OCI-LY3 (cell line): ENCODE results near the gene MTIF3.

ENCODE experiments used
- H2AFZ ChIP-seq: fragments of 200-600, 300-600 bp; shearing (Covaris generic); 2 replicates; pipeline ENCODE4 v1.6.0; 2014; ENCODE audit warnings: antibody characterized with exemption, low read depth, low read length
- H3K27ac ChIP-seq: fragments of 200-600, 300-600 bp; sonication (generic); 2 replicates; pipeline ENCODE4 v1.5.1; 2014; ENCODE audit warnings: mild to moderate bottlenecking, low read length, moderate library complexity, mixed read lengths
- H3K27me3 ChIP-seq: fragments of 200-600, 300-600 bp; sonication (generic); 2 replicates; pipeline ENCODE4 v1.6.1; 2014; ENCODE audit warnings: low read depth, low read length, mixed read lengths
- H3K36me3 ChIP-seq: fragments of 200-600, 300-600 bp; sonication (generic); replicated peaks from 2 replicates; pipeline ENCODE3; 2014; ENCODE audit warnings: low read depth, low read length, mixed read lengths
- H3K4me1 ChIP-seq: fragments of 300-600, 200-600 bp; sonication (generic); 2 replicates; pipeline ENCODE4 v1.6.1; 2014; ENCODE audit warnings: low read length, mixed read lengths
- H3K4me2 ChIP-seq: fragments of 200-600, 300-600 bp; sonication (generic); 2 replicates; pipeline ENCODE4 v1.6.1; 2014; ENCODE audit warnings: low read length, mixed read lengths
- H3K4me3 ChIP-seq: fragments of 300-600, 200-600 bp; sonication (generic); 2 replicates; pipeline ENCODE4 v1.5.1; 2014; ENCODE audit warnings: antibody characterized with exemption, mild to moderate bottlenecking, low read length, moderate library complexity
- H3K79me2 ChIP-seq: fragments of 300-600, 200-600 bp; shearing (Covaris generic); 2 replicates; pipeline ENCODE4 v1.6.1; 2014; ENCODE audit warnings: mild to moderate bottlenecking, low read length, mixed read lengths
- H3K9ac ChIP-seq: fragments of 300-600, 200-600 bp; shearing (Covaris generic); 2 replicates; pipeline ENCODE4 v1.6.0; 2014; ENCODE audit warnings: mild to moderate bottlenecking, low read length, moderate library complexity
- H3K9me3 ChIP-seq: fragments of 200-600, 300-600 bp; shearing (Covaris generic); 2 replicates; pipeline ENCODE4 v1.6.1; 2014; ENCODE audit warnings: low read length, mixed read lengths; ENCODE audit not compliant: insufficient read depth
- H4K20me1 ChIP-seq: fragments of 200-600, 300-600 bp; sonication (generic); 2 replicates; pipeline ENCODE4 v1.6.1; 2016; ENCODE audit warnings: low read length, mixed read lengths; ENCODE audit not compliant: insufficient read depth
- CTCF ChIP-seq: fragments of 200-600, 300-600 bp; sonication (generic); IDR thresholded peaks from 2 replicates; pipeline ENCODE4 v1.5.1; 2014; ENCODE audit warnings: antibody characterized with exemption, low read length, low read depth
- EZH2phosphoT487 ChIP-seq: fragments of 200-600 bp; shearing (Covaris generic); IDR thresholded peaks from 2 replicates; pipeline ENCODE4 v1.6.1; 2018; ENCODE audit warnings: antibody characterized with exemption, mixed run types, low read depth

Gene MTIF3

GRCh38 chr13:27495551-27495950, 45.2 kb upstream of the MTIF3 start:
- Histone ChIP-seq H3K9me3 (no peaks in the 10 kb centered on the region), H2AFZ (no peak overlapping the region), H3K9ac (no peak overlapping the region), H3K4me2 (no peak overlapping the region), H3K4me1 (no peaks in the 10 kb centered on the region), H3K4me3 (no peak overlapping the region), H3K27me3 (no peaks in the 10 kb centered on the region), H3K27ac (no peak overlapping the region), H3K79me2 (no peaks in the 10 kb centered on the region), H3K36me3 (no peaks in the 10 kb centered on the region), H4K20me1 (no peaks in the 10 kb centered on the region)
- no peak for TF ChIP-seq CTCF
- no peak for TF ChIP-seq EZH2phosphoT487

GRCh38 chr13:27493981-27494380, 43.6 kb upstream of the MTIF3 start:
- Histone ChIP-seq H3K27ac (no peak overlapping the region), H3K4me2 (no peak overlapping the region), H4K20me1 (no peaks in the 10 kb centered on the region), H3K4me3 (no peak overlapping the region), H3K36me3 (no peaks in the 10 kb centered on the region), H3K9ac (no peak overlapping the region), H3K9me3 (no peaks in the 10 kb centered on the region), H2AFZ (no peak overlapping the region), H3K79me2 (no peaks in the 10 kb centered on the region), H3K27me3 (no peaks in the 10 kb centered on the region), H3K4me1 (no peaks in the 10 kb centered on the region)
- TF ChIP-seq CTCF: no peak
- TF ChIP-seq EZH2phosphoT487: no peak

GRCh38 chr13:27489456-27489855, 39.1 kb upstream of the MTIF3 start:
- Histone ChIP-seq H2AFZ (no peak overlapping the region), H4K20me1 (no peaks in the 10 kb centered on the region)

GRCh38 chr13:27487776-27488175, 37.4 kb upstream of the MTIF3 start:
- Histone ChIP-seq H4K20me1 (no peaks in the 10 kb centered on the region), H2AFZ (no peak overlapping the region; the same call in 1 of the 2 replicates), H3K9ac (no peak overlapping the region), H3K27ac (no peak overlapping the region), H3K4me3 (no peak overlapping the region), H3K4me2 (no peak overlapping the region), H3K27me3 (no peaks in the 10 kb centered on the region), H3K9me3 (peaks cover 12% of the 10 kb centered on the region), H3K36me3 (peaks cover 13% of the 10 kb centered on the region), H3K4me1 (peaks cover 18% of the 10 kb centered on the region), H3K79me2 (no peaks in the 10 kb centered on the region)
- TF ChIP-seq EZH2phosphoT487 (no peak), CTCF (no peak)

More at GRCh38 chr13:27489456-27489855, 39.1 kb upstream of the MTIF3 start:
- H3K9me3 ChIP-seq: no peaks in the 10 kb centered on the region
- H3K4me3 ChIP-seq: no peak overlapping the region
- H3K9ac ChIP-seq: no peak overlapping the region
- TF ChIP-seq CTCF (no peak), EZH2phosphoT487 (no peak)
- H3K27me3 ChIP-seq: no peaks in the 10 kb centered on the region
- H3K4me1 ChIP-seq: peaks cover 5% of the 10 kb centered on the region
- no peak overlapping the region for H3K4me2 ChIP-seq
- peaks cover 3% of the 10 kb centered on the region for H3K36me3 ChIP-seq
- no peak overlapping the region for H3K27ac ChIP-seq
- H3K79me2 ChIP-seq: no peaks in the 10 kb centered on the region
